Measurements from ENCODE around the gene UQCRH. TPM values are rescaled to one million over a fixed set of nuclear protein-coding genes. Genes with fewer than 3 reads are reported as not detected.

Gene UQCRH
- total RNA-seq, 3 donors from 2014 or later (not counting 1 experiment from before 2014, with no cell fraction given) = 91.1 to 120 (median 107) TPM

- Histone ChIP-seq H3K4me1 (ENCODE audit: control insufficient read depth, insufficient read depth, low read length) (peaks cover 33% of the 10 kb centered on the region), H3K4me3 (ENCODE audit: low read length) (peak overlapping the region; percentile 72), H3K36me3 (ENCODE audit: control insufficient read depth, insufficient read depth, low read length) (no peaks in the 10 kb centered on the region), H3K27ac (ENCODE audit: low read length) (peak overlapping the region; percentile 89), H3K9me3 (ENCODE audit: control insufficient read depth, insufficient read depth, low read length) (no peaks in the 10 kb centered on the region), H3K27me3 (ENCODE audit: control insufficient read depth, insufficient read depth, low read length) (no peaks in the 10 kb centered on the region)
- no peaks in the 10 kb centered on the region for H3K36me3 Mint-ChIP-seq
- peak overlapping the region; percentile 98 for H3K4me3 Mint-ChIP-seq
- H3K27ac Mint-ChIP-seq = peak overlapping the region; percentile 96 to 99
- H3K4me1 Mint-ChIP-seq = peaks cover 39 to 56% of the 10 kb centered on the region in 2 donors
- ATAC-seq (no peak), DNase-seq (peak in 1 of 2 donors; percentile 33)
- H3K27me3 Mint-ChIP-seq (ENCODE audit: low read depth in 2 of 2) = no peaks in the 10 kb centered on the region
- intact Hi-C loops (cut with micrococcal nuclease) = loop anchor here (1.0 to 2.0 kb wide), 3 partner anchors 36 to 57 kb away; partner anchors contain the start of genes NSUN4 and RAD54L
- H3K9me3 Mint-ChIP-seq = no peaks in the 10 kb centered on the region
- no peak for TF ChIP-seq CTCF (IDR thresholded peaks at IDR 0.05)
- 0% methylated on average over 12 of the region's 14 CpGs for WGBS (ENCODE audit: insufficient coverage)
Measured at GRCh38 chr1:46303872-46304326, 401 bp downstream of the UQCRH start.

GRCh38 chr1:46306159-46306530 lies 2.6 kb downstream of the UQCRH start:
- Histone ChIP-seq H3K27ac (ENCODE audit: low read length) (no peak overlapping the region), H3K4me3 (ENCODE audit: low read length) (no peak overlapping the region), H3K4me1 (ENCODE audit: control insufficient read depth, insufficient read depth, low read length) (peaks cover 27% of the 10 kb centered on the region), H3K27me3 (ENCODE audit: control insufficient read depth, insufficient read depth, low read length) (no peaks in the 10 kb centered on the region), H3K36me3 (ENCODE audit: control insufficient read depth, insufficient read depth, low read length) (peaks cover 8% of the 10 kb centered on the region), H3K9me3 (ENCODE audit: control insufficient read depth, insufficient read depth, low read length) (no peaks in the 10 kb centered on the region)
- H3K27ac Mint-ChIP-seq = no peak overlapping the region
- peaks cover 7% of the 10 kb centered on the region for H3K36me3 Mint-ChIP-seq
- 89% methylated on average over 8 of the region's 8 CpGs for WGBS (ENCODE audit: insufficient coverage)
- H3K27me3 Mint-ChIP-seq (ENCODE audit: low read depth in 2 of 2) = no peaks in the 10 kb centered on the region
- ATAC-seq = no peak
- H3K9me3 Mint-ChIP-seq = no peaks in the 10 kb centered on the region
- no peak for TF ChIP-seq CTCF (IDR thresholded peaks at IDR 0.05)
- intact Hi-C loops (cut with micrococcal nuclease) = no loop called here
- peak overlapping the region; percentile 6 for H3K4me3 Mint-ChIP-seq
- DNase-seq = no peak
- peaks cover 32 to 48% of the 10 kb centered on the region in 2 donors for H3K4me1 Mint-ChIP-seq

- peaks cover 7% of the 10 kb centered on the region for H3K36me3 Mint-ChIP-seq
- DNase-seq (no peak), ATAC-seq (no peak)
- H3K4me3 Mint-ChIP-seq = no peak overlapping the region
- peaks cover 17 to 20% of the 10 kb centered on the region in 2 donors for H3K4me1 Mint-ChIP-seq
- Histone ChIP-seq H3K4me1 (ENCODE audit: control insufficient read depth, insufficient read depth, low read length) (peaks cover 7% of the 10 kb centered on the region), H3K27ac (ENCODE audit: low read length) (no peak overlapping the region), H3K4me3 (ENCODE audit: low read length) (no peak overlapping the region), H3K9me3 (ENCODE audit: control insufficient read depth, insufficient read depth, low read length) (no peaks in the 10 kb centered on the region), H3K27me3 (ENCODE audit: control insufficient read depth, insufficient read depth, low read length) (no peaks in the 10 kb centered on the region), H3K36me3 (ENCODE audit: control insufficient read depth, insufficient read depth, low read length) (peaks cover 35% of the 10 kb centered on the region)
- no peaks in the 10 kb centered on the region for H3K27me3 Mint-ChIP-seq (ENCODE audit: low read depth in 2 of 2)
- H3K27ac Mint-ChIP-seq = peak overlapping the region in 1 of 2 donors; percentile 1
- WGBS (ENCODE audit: insufficient coverage) = 92% methylated on average over 15 of the region's 16 CpGs
- intact Hi-C loops (cut with micrococcal nuclease) = no loop called here
- no peak for TF ChIP-seq CTCF (IDR thresholded peaks at IDR 0.05)
- no peaks in the 10 kb centered on the region for H3K9me3 Mint-ChIP-seq
Measured at GRCh38 chr1:46309401-46310159, 6.1 kb downstream of the UQCRH start.

Measured in natural killer cell (primary cell).